H9 (cell line): ENCODE measurements around the gene ADI1. TPM values are rescaled to one million over a fixed set of nuclear protein-coding genes. Genes with fewer than 3 reads are reported as not detected.
A peak's percentile ranks its signal among the peaks of the same experiment; 100 is the strongest.

Source experiments
- DNase-seq: peaks from one replicate; pipeline ENCODE4 v3.0.0-alpha.2; 2017
- H2AFZ ChIP-seq: one replicate; pipeline ENCODE4 v1.6.1; 2013; ENCODE audit warnings: mild to moderate bottlenecking, low read length, control low read depth, moderate library complexity
- H2AK5ac ChIP-seq: 2 replicates; pipeline ENCODE4 v1.6.1; 2013; ENCODE audit warnings: low read length, control low read depth, mixed read lengths; ENCODE audit not compliant: insufficient read length
- H2BK120ac ChIP-seq: one replicate; pipeline ENCODE4 v1.6.1; 2013; ENCODE audit warnings: low read depth, mild to moderate bottlenecking, low read length, control low read depth, inconsistent platforms; ENCODE audit not compliant: poor library complexity, severe bottlenecking
- H2BK12ac ChIP-seq: 2 replicates; pipeline ENCODE4 v1.6.1; 2013; ENCODE audit warnings: low read length, control low read depth, mixed read lengths, low read depth; ENCODE audit not compliant: insufficient read length
- H2BK15ac ChIP-seq: 2 replicates; pipeline ENCODE4 v1.6.1; 2013; ENCODE audit warnings: low read depth, low read length, control low read depth
- H2BK20ac ChIP-seq: one replicate; pipeline ENCODE4 v1.6.1; 2013; ENCODE audit warnings: low read depth, mild to moderate bottlenecking, low read length, control low read depth, inconsistent platforms; ENCODE audit not compliant: poor library complexity, severe bottlenecking
- H2BK5ac ChIP-seq: 2 replicates; pipeline ENCODE4 v1.6.1; 2013; ENCODE audit warnings: low read length, control low read depth, mixed read lengths; ENCODE audit not compliant: insufficient read length
- H3K14ac ChIP-seq: 2 replicates; pipeline ENCODE4 v1.6.1; 2013; ENCODE audit warnings: low read length, control low read depth; ENCODE audit not compliant: insufficient read depth
- H3K18ac ChIP-seq: 2 replicates; pipeline ENCODE4 v1.6.1; 2013; ENCODE audit warnings: low read depth, mild to moderate bottlenecking, mixed read lengths, low read length, control low read depth; ENCODE audit not compliant: insufficient read length
- H3K23ac ChIP-seq: 2 replicates; pipeline ENCODE4 v1.6.1; 2013; ENCODE audit warnings: low read length, control low read depth, mixed read lengths, low read depth; ENCODE audit not compliant: insufficient read length
- H3K23me2 ChIP-seq: 2 replicates; pipeline ENCODE4 v1.6.1; 2013; ENCODE audit warnings: low read depth, mild to moderate bottlenecking, mixed read lengths, low read length, control low read depth; ENCODE audit not compliant: insufficient read length, poor library complexity, severe bottlenecking
- H3K27ac ChIP-seq: 2 replicates; pipeline ENCODE4 v1.5.1; 2013; ENCODE audit warnings: low read length, control low read depth, mixed read lengths, low read depth; ENCODE audit not compliant: insufficient read length
- H3K27me3 ChIP-seq: 2 replicates; pipeline ENCODE4 v1.6.1; 2013; ENCODE audit warnings: low read length, control low read depth, inconsistent platforms; ENCODE audit not compliant: insufficient read depth
- H3K4ac ChIP-seq: 2 replicates; pipeline ENCODE4 v1.6.1; 2013; ENCODE audit warnings: low read depth, mild to moderate bottlenecking, control low read depth, inconsistent platforms, low read length, moderate library complexity
- H3K4me1 ChIP-seq: 2 replicates; pipeline ENCODE4 v1.6.1; 2013; ENCODE audit warnings: low read length, control low read depth, inconsistent platforms; ENCODE audit not compliant: insufficient read depth
- H3K4me2 ChIP-seq: 2 replicates; pipeline ENCODE4 v1.6.1; 2013; ENCODE audit warnings: low read length, control low read depth, mixed read lengths; ENCODE audit not compliant: insufficient read length, insufficient read depth
- H3K56ac ChIP-seq: 2 replicates; pipeline ENCODE4 v1.6.1; 2013; ENCODE audit warnings: low read depth, mild to moderate bottlenecking, mixed read lengths, low read length, control low read depth; ENCODE audit not compliant: insufficient read length
- H3K79me1 ChIP-seq: 2 replicates; pipeline ENCODE4 v1.6.1; 2013; ENCODE audit warnings: low read depth, mild to moderate bottlenecking, moderate library complexity, low read length, control low read depth, inconsistent platforms; ENCODE audit not compliant: insufficient read depth, poor library complexity, severe bottlenecking
- H3K79me2 ChIP-seq: 2 replicates; pipeline ENCODE4 v1.6.1; 2013; ENCODE audit warnings: low read length, control low read depth, inconsistent platforms; ENCODE audit not compliant: insufficient read depth
- H3K9ac ChIP-seq: 2 replicates; pipeline ENCODE4 v1.6.1; 2013; ENCODE audit warnings: low read length, control low read depth, mixed read lengths; ENCODE audit not compliant: insufficient read length; ENCODE audit errors: extremely low read depth
- H3K9me3 ChIP-seq: one replicate; pipeline ENCODE4 v1.6.1; 2013; ENCODE audit warnings: low read depth, low read length, inconsistent platforms; ENCODE audit not compliant: control insufficient read depth
- H3T11ph ChIP-seq: one replicate; pipeline ENCODE4 v1.6.1; 2013; ENCODE audit warnings: mild to moderate bottlenecking, low read length, control low read depth, inconsistent platforms
- H4K20me1 ChIP-seq: one replicate; pipeline ENCODE4 v1.6.1; 2013; ENCODE audit not compliant: control insufficient read depth, insufficient read length, insufficient read depth
- H4K5ac ChIP-seq: 2 replicates; pipeline ENCODE4 v1.6.1; 2013; ENCODE audit warnings: low read depth, mild to moderate bottlenecking, mixed read lengths, low read length, control low read depth; ENCODE audit not compliant: insufficient read length
- H4K8ac ChIP-seq: replicated peaks from 2 replicates; pipeline ENCODE4 v1.6.1; 2013; ENCODE audit warnings: low read length, control low read depth, mixed read lengths, low read depth; ENCODE audit not compliant: insufficient read length
- H4K91ac ChIP-seq: 2 replicates; pipeline ENCODE4 v1.6.1; 2013; ENCODE audit warnings: low read depth, mild to moderate bottlenecking, moderate library complexity, mixed read lengths, low read length, control low read depth; ENCODE audit not compliant: insufficient read length
- H3K27ac Mint-ChIP-seq, 3 experiments: 2 replicates in 2 of 3; 3 replicates in 1 of 3; pipeline ENCODE4 v1.8.0; 2020 to 2021; ENCODE audit warnings: mixed read lengths in 3 of 3, mild to moderate bottlenecking in 1 of 3, moderate library complexity in 1 of 3
- H3K27me3 Mint-ChIP-seq: 2 replicates; pipeline ENCODE4 v1.8.0; 2021; ENCODE audit warnings: low read depth, mild to moderate bottlenecking, moderate library complexity, mixed read lengths
- H3K36me3 Mint-ChIP-seq, 3 experiments: 2 replicates in 2 of 3; 3 replicates in 1 of 3; pipeline ENCODE4 v1.8.0; 2020 to 2021; ENCODE audit warnings: low read depth in 3 of 3, mixed read lengths in 3 of 3; ENCODE audit not compliant: insufficient read depth in 1 of 3
- H3K4me1 Mint-ChIP-seq, 2 experiments: 2 replicates each; pipeline ENCODE4 v1.8.0; 2020; ENCODE audit warnings: mixed read lengths in 2 of 2
- H3K4me3 Mint-ChIP-seq, 2 experiments: 2 replicates in 1 of 2; 3 replicates in 1 of 2; pipeline ENCODE4 v1.8.0; 2020 to 2021; ENCODE audit warnings: mild to moderate bottlenecking in 2 of 2, mixed read lengths in 2 of 2, moderate library complexity in 1 of 2
- H3K9me3 Mint-ChIP-seq, 2 experiments: 2 replicates in 1 of 2; 3 replicates in 1 of 2; pipeline ENCODE4 v1.8.0; 2020; ENCODE audit warnings: mild to moderate bottlenecking in 2 of 2, mixed read lengths in 2 of 2, moderate library complexity in 1 of 2
- WGBS: extraction: QIAGEN DNeasy Blood & Tissue Kit; methylation state at CpG from one replicate; pipeline ENCODE4 v1.1.7; 2013; ENCODE audit warnings: missing lambda C conversion rate, low lambda C conversion rate, mixed read lengths; ENCODE audit not compliant: insufficient read length; ENCODE audit errors: extremely low coverage; 5-methylcytosine and 5-hydroxymethylcytosine counted together
- total RNA-seq: library from RNA; stranded (reverse); gene quantifications from 2 replicates; pipeline ENCODE4 v1.2.1, GENCODE V29; 2021
- TF ChIP-seq, protein P1 (sequence below): fragments of 200-600 bp; sonication (generic); conservative IDR thresholded peaks from 3 replicates; pipeline ENCODE4 v1.8.0; 2021; ENCODE audit warnings: antibody characterized with exemption, mild to moderate bottlenecking

The ADI1 gene
- total RNA-seq, 1 experiment from 2014 or later: 23.4 TPM

DNA sequence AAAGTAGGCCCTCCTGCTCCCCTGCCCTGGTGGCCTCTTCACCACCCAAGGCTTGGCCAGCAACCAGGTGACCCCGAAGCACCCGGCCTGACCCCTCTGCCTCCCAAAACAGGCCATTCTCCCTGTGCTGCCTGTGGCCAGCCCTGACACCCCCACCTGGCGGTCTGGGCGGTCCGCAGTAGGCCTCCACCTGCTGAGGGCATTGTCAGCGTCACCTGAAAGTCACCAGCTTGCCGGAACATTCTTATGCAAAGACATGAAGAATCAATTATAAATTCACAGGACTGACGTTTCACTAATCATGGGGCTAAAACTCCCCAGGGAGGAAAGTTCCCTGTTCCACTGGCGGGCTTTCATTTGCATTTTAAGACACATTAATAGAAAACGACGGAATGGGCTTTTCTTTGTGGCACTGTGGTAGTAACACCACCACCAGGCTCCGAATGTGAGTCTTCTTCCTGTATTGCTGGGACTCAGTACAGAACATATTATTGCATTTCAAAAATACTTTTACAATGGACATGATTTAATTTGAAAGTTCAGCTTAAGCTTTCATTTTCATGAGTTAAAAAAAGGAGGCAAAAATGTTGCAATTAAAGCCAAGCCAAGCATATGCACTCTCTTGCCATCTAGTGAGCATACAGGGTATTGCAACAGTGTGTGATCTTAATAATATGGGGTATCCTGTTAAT is 57.4 kb downstream of the ADI1 start:
- H3K4me1 Mint-ChIP-seq: peaks cover 18 to 31% of the 10 kb centered on the region in 2 experiments
- Histone ChIP-seq H2BK20ac (no peak overlapping the region), H3K56ac (no peak overlapping the region), H3K4me2 (no peak overlapping the region), H3K9me3 (no peaks in the 10 kb centered on the region), H4K8ac (no peak overlapping the region), H3K27me3 (no peaks in the 10 kb centered on the region), H3K23ac (no peak overlapping the region), H3K4me1 (no peaks in the 10 kb centered on the region), H2AFZ (no peak overlapping the region), H2AK5ac (no peak overlapping the region), H3K23me2 (no peaks in the 10 kb centered on the region), H3K79me1 (no peaks in the 10 kb centered on the region), H3K27ac (no peak overlapping the region), H4K5ac (no peak overlapping the region), H3K4ac (no peak overlapping the region), H3K14ac (no peak overlapping the region), H2BK120ac (no peak overlapping the region), H2BK12ac (no peak overlapping the region), H2BK15ac (no peak overlapping the region), H3K79me2 (no peaks in the 10 kb centered on the region), H3K18ac (no peak overlapping the region), H2BK5ac (no peak overlapping the region), H4K20me1 (no peaks in the 10 kb centered on the region), H3T11ph (no peak overlapping the region), H3K9ac (no peak overlapping the region), H4K91ac (no peak overlapping the region)
- no peaks in the 10 kb centered on the region for H3K27me3 Mint-ChIP-seq
- peaks cover 6 to 20% (median 19%) of the 10 kb centered on the region in 3 experiments; a peak in 6 of 7 replicates for H3K36me3 Mint-ChIP-seq
- no peaks in the 10 kb centered on the region for H3K9me3 Mint-ChIP-seq
- peak overlapping the region in 1 of 2 experiments; percentile 22; a peak in 1 of 5 replicates for H3K4me3 Mint-ChIP-seq
- no CpG with 5 or more reads among the region's 12 CpGs for WGBS
- DNase-seq: no peak
- H3K27ac Mint-ChIP-seq: peak overlapping the region; percentile 55 to 93 (median 66); a peak in 5 of 7 replicates
- TF ChIP-seq, protein P1, sequence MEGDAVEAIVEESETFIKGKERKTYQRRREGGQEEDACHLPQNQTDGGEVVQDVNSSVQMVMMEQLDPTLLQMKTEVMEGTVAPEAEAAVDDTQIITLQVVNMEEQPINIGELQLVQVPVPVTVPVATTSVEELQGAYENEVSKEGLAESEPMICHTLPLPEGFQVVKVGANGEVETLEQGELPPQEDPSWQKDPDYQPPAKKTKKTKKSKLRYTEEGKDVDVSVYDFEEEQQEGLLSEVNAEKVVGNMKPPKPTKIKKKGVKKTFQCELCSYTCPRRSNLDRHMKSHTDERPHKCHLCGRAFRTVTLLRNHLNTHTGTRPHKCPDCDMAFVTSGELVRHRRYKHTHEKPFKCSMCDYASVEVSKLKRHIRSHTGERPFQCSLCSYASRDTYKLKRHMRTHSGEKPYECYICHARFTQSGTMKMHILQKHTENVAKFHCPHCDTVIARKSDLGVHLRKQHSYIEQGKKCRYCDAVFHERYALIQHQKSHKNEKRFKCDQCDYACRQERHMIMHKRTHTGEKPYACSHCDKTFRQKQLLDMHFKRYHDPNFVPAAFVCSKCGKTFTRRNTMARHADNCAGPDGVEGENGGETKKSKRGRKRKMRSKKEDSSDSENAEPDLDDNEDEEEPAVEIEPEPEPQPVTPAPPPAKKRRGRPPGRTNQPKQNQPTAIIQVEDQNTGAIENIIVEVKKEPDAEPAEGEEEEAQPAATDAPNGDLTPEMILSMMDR: peak; percentile 90
